H1 (cell line): ENCODE results near the gene LY86. TPM values are rescaled to one million over a fixed set of nuclear protein-coding genes. Genes with fewer than 3 reads are reported as not detected.

ENCODE experiments used
- CTCF ChIA-PET: fragments of 300-600 bp; sonication (Branson Sonifier 250); formaldehyde crosslinking; loops from one replicate; lab custom pipeline; 2021; ENCODE audit not compliant: partially characterized antibody; lab: Charles Lee
- POLR2A ChIA-PET: fragments of 300-600 bp; sonication (Branson Sonifier 250); formaldehyde crosslinking; loops from one replicate; lab custom pipeline; 2021; ENCODE audit warnings: inconsistent platforms; ENCODE audit not compliant: partially characterized antibody; lab: Charles Lee
- DNase-seq, 2 experiments: peaks; one replicate each; pipeline versions ENCODE4 v3.0.0 to v3.0.0-alpha.2; 2010 to 2022; ENCODE audit warnings: low spot score in 2 of 2, low read depth in 1 of 2, mixed read lengths in 1 of 2
- FAIRE-seq: peaks from 2 replicates; lab custom pipeline; 2011; peaks lifted over from hg19 to GRCh38; lab: Jason Lieb, UNC
- H2AFZ ChIP-seq: 2 replicates; pipeline ENCODE4 v1.8.1; 2012; ENCODE audit warnings: low read length, inconsistent platforms
- H2AK5ac ChIP-seq: 2 replicates; pipeline ENCODE4 v1.6.1; 2013; ENCODE audit warnings: low read depth, low read length
- H2BK120ac ChIP-seq: replicated peaks from 2 replicates; pipeline ENCODE3; 2013; ENCODE audit warnings: low read depth, low read length, inconsistent platforms
- H2BK12ac ChIP-seq: 2 replicates; pipeline ENCODE4 v1.6.1; 2013; ENCODE audit warnings: low read depth, low read length
- H2BK15ac ChIP-seq: 2 replicates; pipeline ENCODE4 v1.6.1; 2013; ENCODE audit warnings: low read length
- H2BK20ac ChIP-seq: 2 replicates; pipeline ENCODE4 v1.6.1; 2013; ENCODE audit warnings: low read length
- H2BK5ac ChIP-seq: 2 replicates; pipeline ENCODE4 v1.6.1; 2013; ENCODE audit warnings: low read depth, low read length
- H3K14ac ChIP-seq: 2 replicates; pipeline ENCODE4 v1.6.1; 2013; ENCODE audit warnings: inconsistent platforms; ENCODE audit not compliant: insufficient read length
- H3K18ac ChIP-seq: 2 replicates; pipeline ENCODE4 v1.6.1; 2013; ENCODE audit warnings: low read length; ENCODE audit errors: extremely low read depth
- H3K23ac ChIP-seq: 2 replicates; pipeline ENCODE4 v1.6.1; 2013; ENCODE audit warnings: inconsistent platforms; ENCODE audit not compliant: insufficient read length
- H3K23me2 ChIP-seq: 2 replicates; pipeline ENCODE4 v1.6.1; 2013; ENCODE audit warnings: low read depth, low read length
- H3K27ac ChIP-seq: 2 replicates; pipeline ENCODE4 v1.6.1; 2011; ENCODE audit warnings: low read depth, low read length, inconsistent platforms
- H3K27me3 ChIP-seq, 4 experiments: replicated peaks in 1 of 4; 1 replicate in 1 of 4; 2 replicates in 3 of 4; pipeline versions ENCODE4 v1.6.1 to v1.8.1; 2011 to 2013; ENCODE audit warnings: low read length in 3 of 4, mild to moderate bottlenecking in 3 of 4, inconsistent platforms in 2 of 4, mixed read lengths in 2 of 4, moderate library complexity in 1 of 4; ENCODE audit not compliant: control insufficient read depth in 3 of 4, insufficient read depth in 3 of 4; ENCODE audit errors: extremely low read depth in 1 of 4
- H3K36me3 ChIP-seq, 4 experiments: 2 replicates each; pipeline versions ENCODE4 v1.6.1 to v1.8.1; 2011 to 2013; ENCODE audit warnings: mild to moderate bottlenecking in 4 of 4, low read length in 3 of 4, moderate library complexity in 2 of 4, control low read depth in 1 of 4, inconsistent platforms in 1 of 4; ENCODE audit not compliant: insufficient read depth in 4 of 4, control insufficient read depth in 2 of 4
- H3K4ac ChIP-seq: replicated peaks from 2 replicates; pipeline ENCODE3; 2013; ENCODE audit warnings: low read length, low read depth, mixed read lengths, inconsistent platforms; ENCODE audit not compliant: insufficient read length
- H3K4me1 ChIP-seq, 4 experiments: replicated peaks in 1 of 4; 1 replicate in 1 of 4; 2 replicates in 3 of 4; pipeline versions ENCODE4 v1.6.1 to v1.8.1; 2011 to 2013; ENCODE audit warnings: low read length in 3 of 4, inconsistent platforms in 2 of 4, mixed read lengths in 1 of 4; ENCODE audit not compliant: insufficient read depth in 4 of 4, control insufficient read depth in 3 of 4
- H3K4me2 ChIP-seq, 2 experiments: 2 replicates each; pipeline versions ENCODE4 v1.6.1 to v1.8.1; 2011 to 2013; ENCODE audit warnings: low read depth in 2 of 2, low read length in 2 of 2, control low read depth in 1 of 2, inconsistent platforms in 1 of 2, mild to moderate bottlenecking in 1 of 2; ENCODE audit not compliant: insufficient read depth in 1 of 2
- H3K4me3 ChIP-seq, 4 experiments: fragments of 200-600, 300-600 bp in 1 of 4; sonication (generic), shearing (Covaris generic), sonication (Bioruptor Twin) in 1 of 4; 2 replicates each; pipeline versions ENCODE4 v1.5.1 to v1.8.1; 2011 to 2016; ENCODE audit warnings: low read length in 4 of 4, low read depth in 3 of 4, control low read depth in 2 of 4, inconsistent platforms in 2 of 4, mild to moderate bottlenecking in 2 of 4, mixed read lengths in 1 of 4, moderate library complexity in 1 of 4; ENCODE audit not compliant: insufficient read depth in 2 of 4; ENCODE audit errors: extremely low read depth in 1 of 4
- H3K56ac ChIP-seq: replicated peaks from 2 replicates; pipeline ENCODE3; 2013; ENCODE audit warnings: low read depth, mild to moderate bottlenecking, mixed read lengths, low read length, inconsistent platforms; ENCODE audit not compliant: insufficient read length
- H3K79me1 ChIP-seq: 2 replicates; pipeline ENCODE4 v1.6.1; 2013; ENCODE audit warnings: low read depth, low read length, control low read depth
- H3K79me2 ChIP-seq, 2 experiments: 2 replicates each; pipeline versions ENCODE4 v1.6.1 to v1.8.1; 2012 to 2013; ENCODE audit warnings: low read length in 2 of 2, mild to moderate bottlenecking in 2 of 2, inconsistent platforms in 1 of 2; ENCODE audit not compliant: insufficient read depth in 2 of 2, control insufficient read depth in 1 of 2
- H3K9ac ChIP-seq, 4 experiments: replicated peaks in 1 of 4; 1 replicate in 1 of 4; 2 replicates in 3 of 4; pipeline versions ENCODE4 v1.6.1 to v1.8.1; 2011 to 2013; ENCODE audit warnings: low read depth in 3 of 4, low read length in 3 of 4, control low read depth in 2 of 4, mild to moderate bottlenecking in 2 of 4, moderate library complexity in 2 of 4, inconsistent platforms in 1 of 4; ENCODE audit errors: extremely low read depth in 1 of 4
- H3K9me3 ChIP-seq, 2 experiments: 2 replicates each; pipeline versions ENCODE4 v1.6.1 to v1.8.1; 2012 to 2013; ENCODE audit warnings: mild to moderate bottlenecking in 2 of 2, moderate library complexity in 2 of 2, control low read depth in 1 of 2, inconsistent platforms in 1 of 2, low read depth in 1 of 2, low read length in 1 of 2, mixed read lengths in 1 of 2; ENCODE audit not compliant: insufficient read depth in 2 of 2
- H4K20me1 ChIP-seq, 2 experiments: replicated peaks in 1 of 2; 2 replicates each; pipeline versions ENCODE3 to v1.8.1; 2011 to 2013; ENCODE audit warnings: inconsistent platforms in 2 of 2, low read length in 2 of 2, mild to moderate bottlenecking in 1 of 2; ENCODE audit not compliant: insufficient read depth in 2 of 2, control insufficient read depth in 1 of 2
- H4K5ac ChIP-seq: 2 replicates; pipeline ENCODE4 v1.6.1; 2013; ENCODE audit warnings: low read length, low read depth, mixed read lengths, inconsistent platforms; ENCODE audit not compliant: insufficient read length
- H4K8ac ChIP-seq: 2 replicates; pipeline ENCODE4 v1.8.0; 2013; ENCODE audit warnings: mild to moderate bottlenecking, moderate library complexity, low read length, inconsistent platforms; ENCODE audit not compliant: insufficient read depth; ENCODE audit errors: extremely low read depth
- H4K91ac ChIP-seq: replicated peaks from 2 replicates; pipeline ENCODE3; 2013; ENCODE audit warnings: low read length, mixed read lengths, inconsistent platforms; ENCODE audit not compliant: insufficient read length
- BACH1 ChIP-seq: IDR thresholded peaks from 2 replicates; pipeline ENCODE4 v1.6.1; 2012; ENCODE audit warnings: low read length, improper control_type of control experiment
- CTCF ChIP-seq, 3 experiments: IDR thresholded peaks; 1 replicate in 2 of 3; 2 replicates in 1 of 3; pipeline versions ENCODE4 v1.5.1 to v1.6.1; 2011; ENCODE audit warnings: low read length in 3 of 3, mild to moderate bottlenecking in 3 of 3, inconsistent platforms in 2 of 3, low read depth in 1 of 3, moderate library complexity in 1 of 3; ENCODE audit not compliant: insufficient read depth in 1 of 3; ENCODE audit errors: control extremely low read depth in 1 of 3
- HDAC2 ChIP-seq, 2 experiments: fragments of 300-600 bp in 1 of 2; sonication (generic) in 1 of 2; IDR thresholded peaks; 2 replicates each; pipeline ENCODE4 v1.6.1; 2011 to 2012; ENCODE audit warnings: low read depth in 2 of 2, low read length in 2 of 2, mild to moderate bottlenecking in 2 of 2, moderate library complexity in 2 of 2, borderline replicate concordance in 1 of 2, inconsistent platforms in 1 of 2
- KDM1A ChIP-seq: fragments of 200-600, 300-600 bp; sonication (generic); IDR thresholded peaks from 2 replicates; pipeline ENCODE4 v1.7.1; 2016; ENCODE audit warnings: mild to moderate bottlenecking, low read length, borderline replicate concordance
- RNF2 ChIP-seq: fragments of 200-900, 300-1000 bp; sonication (generic); IDR thresholded peaks from 2 replicates; pipeline ENCODE4 v1.7.1; 2016; ENCODE audit warnings: borderline replicate concordance, low read depth, mild to moderate bottlenecking, antibody characterized with exemption, low read length; ENCODE audit not compliant: poor library complexity, severe bottlenecking; ENCODE audit errors: missing control alignments
- SAP30 ChIP-seq: fragments of 300-600 bp; sonication (generic); IDR thresholded peaks from 2 replicates; pipeline ENCODE4 v1.7.1; 2012; ENCODE audit warnings: low read length, moderate library complexity, mild to moderate bottlenecking, inconsistent platforms; ENCODE audit not compliant: insufficient read depth, insufficient replicate concordance
- SIRT6 ChIP-seq: IDR thresholded peaks from one replicate; pipeline ENCODE4 v1.7.1; 2012; ENCODE audit warnings: low read length, inconsistent platforms
- SP2 ChIP-seq: IDR thresholded peaks from 2 replicates; pipeline ENCODE4 v1.6.1; 2012; ENCODE audit warnings: mild to moderate bottlenecking, low read length, inconsistent platforms
- TAF1 ChIP-seq: IDR thresholded peaks from 2 replicates; pipeline ENCODE4 v1.6.1; 2011; ENCODE audit warnings: mild to moderate bottlenecking, low read depth, low read length
- TAF7 ChIP-seq: optimal IDR thresholded peaks from 2 replicates; pipeline ENCODE3; 2011; ENCODE audit warnings: low read depth, mild to moderate bottlenecking, inconsistent platforms, low read length, moderate library complexity, borderline replicate concordance
- ZNF274 ChIP-seq: IDR thresholded peaks from 2 replicates; pipeline ENCODE4 v1.7.0; 2012; ENCODE audit warnings: low read length, borderline replicate concordance; ENCODE audit errors: extremely low read depth
- WGBS, 2 experiments: shearing (Covaris generic) in 1 of 2; methylation state at CpG; one replicate each; pipeline versions ENCODE4 v1.1.6 to v1.1.7; 2013 to 2015; ENCODE audit warnings: low lambda C conversion rate in 2 of 2, mixed read lengths in 2 of 2, inconsistent platforms in 1 of 2, low coverage in 1 of 2, missing lambda C conversion rate in 1 of 2; ENCODE audit not compliant: insufficient replicate concordance in 2 of 2, insufficient coverage in 1 of 2, insufficient read length in 1 of 2; ENCODE audit errors: extremely low coverage in 1 of 2, missing lambda C conversion rate in 1 of 2; 5-methylcytosine and 5-hydroxymethylcytosine counted together
- polyA plus RNA-seq, 7 experiments: library from polyadenylated mRNA; depleted of rRNA in 3 of 7; stranded (reverse) in 5 of 7; unstranded in 2 of 7; fragments of >200 nt in 5 of 7; fragments of 200-250 nt in 2 of 7; gene quantifications; 1 replicate in 5 of 7; 2 replicates in 1 of 7; 4 replicates in 1 of 7; pipeline versions ENCODE4 v1.2.1 to v1.2.3, GENCODE V29; 2011 to 2013; ENCODE audit warnings: missing spikeins in 2 of 7, mixed read lengths in 2 of 7
- total RNA-seq: library from RNA; stranded (reverse); fragmentation: NEBNext Ultra II Directional; extraction: Animal tissue kit (Norgen Biotek cat#: 25700); gene quantifications from 2 replicates; pipeline ENCODE4 v1.2.1, GENCODE V29; 2021

The LY86 gene
- total and polyA plus RNA-seq, 2 of the 8 experiments (the other 6 are each of a cell fraction or from before 2014, with no cell fraction given) = not detected

- Histone ChIP-seq H2AFZ (no peak overlapping the region), H2BK120ac (no peak overlapping the region), H3K36me3 (no peaks in the 10 kb centered on the region), H3K4me1 (no peaks in the 10 kb centered on the region), H3K27me3 (no peaks in the 10 kb centered on the region), H3K9me3 (peaks cover 4 to 7% of the 10 kb centered on the region in 2 experiments; a peak in 2 of 4 replicates), H3K4ac (no peak overlapping the region), H4K20me1 (no peaks in the 10 kb centered on the region), H3K23ac (no peak overlapping the region), H3K79me2 (no peaks in the 10 kb centered on the region), H3K9ac (no peak overlapping the region), H3K79me1 (no peaks in the 10 kb centered on the region), H2AK5ac (no peak overlapping the region), H4K91ac (no peak overlapping the region), H3K18ac (no peak overlapping the region), H3K23me2 (no peaks in the 10 kb centered on the region), H3K4me3 (no peak overlapping the region), H3K4me2 (no peak overlapping the region), H4K8ac (no peak overlapping the region), H4K5ac (no peak overlapping the region), H2BK5ac (no peak overlapping the region), H3K27ac (no peak overlapping the region), H2BK20ac (no peak overlapping the region), H2BK12ac (no peak overlapping the region), H2BK15ac (no peak overlapping the region), H3K56ac (no peak overlapping the region), H3K14ac (no peak overlapping the region)
- ChIA-PET POLR2A (no interaction called here), CTCF (no interaction called here)
- DNase-seq (no peak), FAIRE-seq (no peak)
- 83% methylated on average over 3 of the region's 3 CpGs; no CpG with 5 or more reads in 1 of the 2 experiments for WGBS, 2 experiments
- TF ChIP-seq TAF7 (no peak), HDAC2 (IDR thresholded peaks at IDR 0.05; ENCODE audit: borderline replicate concordance in 1 of 2, low read depth in 2 of 2, low read length in 2 of 2) (no peak), CTCF (IDR thresholded peaks at IDR 0.05; ENCODE audit: control extremely low read depth in 1 of 3, insufficient read depth in 1 of 3, low read depth in 1 of 3, low read length in 3 of 3) (no peak), TAF1 (no peak), ZNF274 (no peak), KDM1A (no peak), RNF2 (no peak), BACH1 (no peak), SP2 (no peak), SAP30 (no peak), SIRT6 (no peak)
These were observed 23.0 kb upstream of the LY86 start for GRCh38 chr6:6565488-6565887.
